Ishikawa (cell line): ENCODE data around the gene WASF1.

Experiments
- CEBPB ChIP-seq: IDR thresholded peaks from 2 replicates; pipeline ENCODE4 v1.6.1; 2012
- CREB1 ChIP-seq: IDR thresholded peaks from 2 replicates; pipeline ENCODE4 v1.6.1; 2012; ENCODE audit warnings: low read depth
- EGR1 ChIP-seq: IDR thresholded peaks from 2 replicates; pipeline ENCODE4 v1.6.1; 2012
- EP300 ChIP-seq: IDR thresholded peaks from 2 replicates; pipeline ENCODE4 v1.6.1; 2012; ENCODE audit warnings: borderline replicate concordance
- FOXM1 ChIP-seq: IDR thresholded peaks from 2 replicates; pipeline ENCODE4 v1.6.1; 2012; ENCODE audit warnings: low read depth, borderline replicate concordance
- MAX ChIP-seq: IDR thresholded peaks from 2 replicates; pipeline ENCODE4 v1.6.1; 2012
- NFIC ChIP-seq: IDR thresholded peaks from 2 replicates; pipeline ENCODE4 v1.6.1; 2012
- RAD21 ChIP-seq: IDR thresholded peaks from 2 replicates; pipeline ENCODE4 v1.6.1; 2012; ENCODE audit warnings: low read depth
- REST ChIP-seq: IDR thresholded peaks from 2 replicates; pipeline ENCODE4 v1.6.1; 2012; ENCODE audit warnings: low read depth, mild to moderate bottlenecking
- TAF1 ChIP-seq: IDR thresholded peaks from 2 replicates; pipeline ENCODE4 v1.6.1; 2012; ENCODE audit warnings: low read depth, mild to moderate bottlenecking
- TCF12 ChIP-seq: IDR thresholded peaks from 2 replicates; pipeline ENCODE4 v1.6.1; 2012; ENCODE audit warnings: low read depth
- TEAD4 ChIP-seq: IDR thresholded peaks from 2 replicates; pipeline ENCODE4 v1.6.1; 2012
- YY1 ChIP-seq: IDR thresholded peaks from 2 replicates; pipeline ENCODE4 v1.6.1; 2012; ENCODE audit warnings: low read depth
- ZBTB7A ChIP-seq: IDR thresholded peaks from 2 replicates; pipeline ENCODE4 v1.6.1; 2012; ENCODE audit warnings: low read depth
- TF ChIP-seq, protein P1 (sequence below): IDR thresholded peaks from 2 replicates; pipeline ENCODE4 v1.6.1; 2012

The WASF1 gene

GRCh38 chr6:110095101-110095500 lies 84.4 kb downstream of the WASF1 start:
- TF ChIP-seq CEBPB (no peak), TCF12 (no peak), MAX (no peak), EGR1 (no peak), RAD21 (no peak), TAF1 (no peak), CREB1 (no peak), REST (no peak)

GRCh38 chr6:110093981-110094380 lies 85.5 kb downstream of the WASF1 start:
- TF ChIP-seq EGR1 (no peak), CREB1 (no peak), EP300 (no peak)
- TF ChIP-seq, protein P1, sequence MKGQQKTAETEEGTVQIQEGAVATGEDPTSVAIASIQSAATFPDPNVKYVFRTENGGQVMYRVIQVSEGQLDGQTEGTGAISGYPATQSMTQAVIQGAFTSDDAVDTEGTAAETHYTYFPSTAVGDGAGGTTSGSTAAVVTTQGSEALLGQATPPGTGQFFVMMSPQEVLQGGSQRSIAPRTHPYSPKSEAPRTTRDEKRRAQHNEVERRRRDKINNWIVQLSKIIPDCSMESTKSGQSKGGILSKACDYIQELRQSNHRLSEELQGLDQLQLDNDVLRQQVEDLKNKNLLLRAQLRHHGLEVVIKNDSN = no peak

GRCh38 chr6:110090876-110091275 lies 88.6 kb downstream of the WASF1 start:
- TF ChIP-seq MAX (no peak), ZBTB7A (no peak), NFIC (no peak), TAF1 (no peak), CEBPB (no peak), TEAD4 (no peak), REST (no peak), FOXM1 (no peak), YY1 (no peak), TCF12 (no peak), CREB1 (no peak), EP300 (no peak), RAD21 (no peak), EGR1 (no peak)
- TF ChIP-seq, protein P1 = no peak

- TF ChIP-seq NFIC (no peak), MAX (no peak), TCF12 (no peak), YY1 (no peak), ZBTB7A (no peak), RAD21 (no peak), CEBPB (no peak), EP300 (no peak), FOXM1 (no peak), REST (no peak), CREB1 (no peak), TAF1 (no peak), EGR1 (no peak), TEAD4 (no peak)
- TF ChIP-seq, protein P1 = no peak
These were observed 90.1 kb downstream of the WASF1 start for GRCh38 chr6:110089323-110089722.
